Measurements from ENCODE around the gene POC1A. TPM values are rescaled to one million over a fixed set of nuclear protein-coding genes. Genes with fewer than 3 reads are reported as not detected.

POC1A gene
- total and polyA plus RNA-seq, 2 of the 4 experiments (the other 2 are of a cell fraction): 10.6 to 11.5 TPM

GRCh38 chr3:52026041-52026440, 128.2 kb downstream of the POC1A start:
- intact Hi-C loops (cut with micrococcal nuclease) (no loop called here), dilution Hi-C loops (cut with HindIII; ENCODE audit: low sequenced_read_pairs, unreplicated experiment) (no loop called here), in situ Hi-C loops (cut with MboI; ENCODE audit: low sequenced_read_pairs) (no loop called here)
- Histone ChIP-seq H3K79me1 (ENCODE audit: low read depth in 1 of 2, low read length in 2 of 2) (no peaks in the 10 kb centered on the region), H3K36me3 (ENCODE audit: control insufficient read depth, insufficient read depth, low read length) (no peaks in the 10 kb centered on the region), H3K27me3 (ENCODE audit: control insufficient read depth, insufficient read depth, low read length) (no peaks in the 10 kb centered on the region; the same call in 1 of the 2 replicates), H2BK5ac (ENCODE audit: low read depth, low read length, poor library complexity, severe bottlenecking) (no peak overlapping the region), H4K5ac (ENCODE audit: low read depth, low read length) (no peak overlapping the region), H3K4me1 (ENCODE audit: control insufficient read depth, insufficient read depth, low read length) (peaks cover 10% of the 10 kb centered on the region), H3K4me2 (ENCODE audit: low read depth, low read length) (no peak overlapping the region), H3K56ac (ENCODE audit: extremely low read depth, insufficient read depth, low read length) (no peak overlapping the region), H3K4ac (ENCODE audit: low read depth, low read length) (no peak overlapping the region), H3K9me1 (ENCODE audit: insufficient read depth, low read length) (0 out of 2 replicates have a peak, but pooled peaks cover 14% of the 10 kb centered on the region), H2AFZ (replicated peaks; ENCODE audit: low read length, poor library complexity) (no peak overlapping the region), H2BK120ac (ENCODE audit: low read depth, low read length) (no peak overlapping the region), H3K18ac (ENCODE audit: low read depth, low read length) (no peak overlapping the region), H3K23ac (ENCODE audit: low read depth, low read length) (no peak overlapping the region), H4K20me1 (ENCODE audit: insufficient read depth, low read length) (no peaks in the 10 kb centered on the region), H4K8ac (ENCODE audit: low read depth in 2 of 2, low read length in 2 of 2) (no peak overlapping the region), H2AK9ac (replicated peaks; ENCODE audit: low read depth, low read length, poor library complexity) (no peak overlapping the region), H3K9me3 (ENCODE audit: control insufficient read depth, insufficient read depth, low read length) (no peaks in the 10 kb centered on the region), H2BK15ac (ENCODE audit: low read depth, low read length) (no peak overlapping the region), H2BK20ac (ENCODE audit: low read depth, low read length) (no peak overlapping the region), H3K9ac (ENCODE audit: low read depth, low read length) (no peak overlapping the region), H3K27ac (ENCODE audit: insufficient read depth, low read length) (no peak overlapping the region), H4K91ac (ENCODE audit: insufficient read depth, low read depth, low read length) (no peak overlapping the region), H3K14ac (replicated peaks; ENCODE audit: low read depth, low read length) (no peak overlapping the region), H3K4me3 (ENCODE audit: insufficient read depth, low read depth, low read length) (no peak overlapping the region), H2AK5ac (ENCODE audit: low read depth, low read length) (no peak overlapping the region)
- ATAC-seq (ENCODE audit: low read depth) (no peak), DNase-seq (no peak)
- ChIA-PET POLR2A (ENCODE audit: unreplicated experiment) (no interaction called here), CTCF (interaction anchor here (1.0 kb wide), 1 partner anchor 12 kb away, joined by 3 read pairs; no protein-coding TSS in a partner anchor)
- TF ChIP-seq USF2 (IDR thresholded peaks at IDR 0.05; ENCODE audit: low read depth, low read length) (no peak), MAFK (IDR thresholded peaks at IDR 0.05; ENCODE audit: low read depth, low read length) (no peak), NFE2L2 (IDR thresholded peaks at IDR 0.05; ENCODE audit: low read depth, low read length) (no peak), CEBPB (IDR thresholded peaks at IDR 0.05; ENCODE audit: low read depth, low read length) (no peak), RAD21 (IDR thresholded peaks at IDR 0.05; ENCODE audit: low read length) (no peak), ELK1 (IDR thresholded peaks at IDR 0.05; ENCODE audit: borderline replicate concordance, low read depth, low read length) (no peak), BHLHE40 (IDR thresholded peaks at IDR 0.05; ENCODE audit: low read depth, low read length) (no peak), CHD1 (IDR thresholded peaks at IDR 0.05; ENCODE audit: low read depth, low read length) (no peak)
- BruUV-seq (replicated peaks): no TSS peak
- 19% methylated on average over 3 of the region's 4 CpGs; no CpG with 5 or more reads in 1 of the 2 experiments for WGBS, 2 experiments (ENCODE audit: extremely low coverage in 2 of 2, insufficient read length in 1 of 2)

Measured in IMR-90 (cell line).